GM19238 (cell line): ENCODE results near the gene NAT10.
A peak's percentile ranks its signal among the peaks of the same experiment; 100 is the strongest.
"Not testable (repeated sequence)": the region's sequence is repeated elsewhere in the genome, so short reads cannot be mapped to it uniquely, and the experiment has no call there.

Experiments used
- DNase-seq: peaks from one replicate; pipeline ENCODE4 v3.0.0; 2011; ENCODE audit warnings: low spot score; ENCODE audit not compliant: insufficient read length

NAT10 gene

DNA sequence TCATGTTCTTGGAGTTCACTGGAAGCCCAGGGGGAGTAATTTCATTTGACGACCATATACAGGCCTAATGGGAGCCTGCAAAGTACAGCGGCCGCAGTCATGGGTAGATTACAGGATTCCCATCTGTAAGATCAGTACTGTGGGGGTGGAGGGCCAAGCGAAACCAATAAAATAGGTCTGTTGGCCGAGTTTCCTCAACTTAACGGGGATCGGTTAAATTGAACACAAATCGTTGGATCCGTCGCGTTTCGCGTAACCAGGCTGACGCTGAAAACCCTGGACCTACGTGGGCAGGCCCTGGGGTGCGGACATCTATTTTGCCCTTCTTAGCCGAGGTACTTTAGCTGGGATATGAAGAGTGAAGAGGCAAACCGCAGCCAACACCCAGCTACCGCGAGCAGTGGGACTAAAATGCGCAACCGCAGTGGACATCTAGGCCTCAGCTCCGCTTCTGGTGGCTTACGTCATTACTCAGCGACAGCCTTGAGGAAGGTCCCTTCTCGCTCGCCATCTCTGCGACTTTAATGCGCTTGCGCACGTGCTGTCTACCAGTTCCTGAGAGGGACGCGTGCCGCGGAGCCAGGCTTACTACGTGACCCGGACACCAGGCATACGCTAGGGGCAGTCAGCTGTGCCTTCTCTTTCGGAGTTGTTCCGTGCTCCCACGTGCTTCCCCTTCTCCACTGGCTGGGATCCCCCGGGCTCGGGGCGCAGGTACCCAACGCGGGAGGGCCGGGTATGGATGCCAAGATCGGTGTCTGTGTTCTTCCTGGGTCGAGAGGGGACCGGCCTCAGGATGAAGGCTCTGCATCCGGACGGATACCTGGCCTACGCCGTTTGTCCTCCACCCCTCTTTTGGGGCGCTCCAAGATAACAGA, at the start of gene NAT10:
TSS of gene NAT10 (plus strand) at position 551 of the 878 bp plus-strand sequence. CDS start 2,597 bp downstream, outside the sequence.
- DNase-seq = peak; percentile 78

DNA sequence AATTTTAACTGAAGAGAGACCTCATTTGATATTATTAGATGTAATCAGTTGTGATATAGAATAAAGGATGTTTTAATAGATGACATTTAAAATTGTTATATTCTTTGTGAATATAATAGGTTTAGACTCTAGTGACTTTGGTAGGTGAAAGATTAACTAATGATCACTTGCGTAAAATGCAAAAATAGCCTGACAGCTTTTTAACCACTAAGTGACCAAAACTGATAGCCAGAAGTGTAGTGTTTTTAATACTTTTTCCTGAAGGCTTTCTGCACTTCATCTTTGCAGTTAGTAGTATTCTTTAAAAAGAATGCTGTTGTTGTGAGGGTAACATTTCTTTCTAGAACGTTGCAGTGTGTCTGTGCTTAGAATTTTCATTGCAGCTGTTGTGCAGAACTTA, 48.8 kb upstream of the NAT10 start:
- DNase-seq = no peak

DNA sequence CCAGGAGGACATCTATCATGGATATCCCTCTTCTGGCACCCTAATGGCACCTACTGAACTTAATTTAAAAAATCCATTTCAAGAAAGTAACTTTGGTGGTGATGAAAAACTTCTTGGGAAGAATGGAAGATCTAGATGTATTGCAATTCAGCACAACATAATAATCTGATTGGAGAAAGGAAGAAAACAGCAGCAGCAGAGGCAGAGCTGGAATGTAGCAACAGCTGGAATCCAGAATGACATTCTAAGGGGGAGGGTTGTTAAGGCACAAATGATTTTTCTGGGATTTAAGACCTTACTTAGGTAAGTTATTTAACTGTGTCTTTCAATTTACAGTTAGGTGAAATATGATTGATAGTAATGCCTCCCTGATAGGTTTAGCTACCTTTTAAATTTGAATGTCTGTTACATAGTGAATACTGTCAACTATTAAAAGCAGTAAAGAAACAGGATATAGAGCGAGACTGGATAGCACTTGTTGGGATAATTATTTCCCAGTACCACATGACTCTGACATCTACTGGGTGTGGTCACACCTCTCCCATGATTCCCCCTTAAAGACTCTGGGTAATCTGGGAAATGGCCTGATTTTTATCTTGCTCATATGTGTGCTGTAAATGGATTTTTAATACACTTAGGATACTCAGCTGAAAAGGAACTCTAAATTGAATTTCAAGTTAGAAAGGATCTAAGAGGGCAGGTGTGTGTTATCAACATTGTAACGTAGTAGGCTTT, 42.2 kb upstream of the NAT10 start:
- no peak for DNase-seq

DNA sequence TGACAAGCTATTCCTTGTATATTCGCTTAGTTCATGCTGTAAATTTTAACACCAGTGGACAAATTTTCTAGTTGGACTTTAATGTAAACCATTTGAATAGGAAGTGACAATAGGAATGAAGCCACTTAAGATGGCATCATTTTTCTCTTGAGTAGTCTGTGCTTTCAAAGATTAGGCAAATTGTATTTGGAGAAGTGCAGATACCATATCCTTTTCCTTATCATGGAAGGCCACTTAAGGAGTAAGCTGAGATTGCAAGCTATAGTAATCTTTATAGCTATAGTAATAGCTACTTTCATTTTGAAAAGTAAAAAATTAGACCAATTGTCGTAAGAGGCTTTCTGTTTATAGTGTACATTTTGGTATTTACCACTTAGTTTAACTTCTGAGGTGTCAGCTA, 41.1 kb upstream of the NAT10 start:
- no peak for DNase-seq

GRCh38 chr11:34065505-34066203, 39.8 kb upstream of the NAT10 start:
- no peak for DNase-seq

GRCh38 chr11:34066766-34067165, 38.7 kb upstream of the NAT10 start:
- not testable (repeated sequence) for DNase-seq

GRCh38 chr11:34067383-34068065, 37.9 kb upstream of the NAT10 start:
- no peak for DNase-seq

DNA sequence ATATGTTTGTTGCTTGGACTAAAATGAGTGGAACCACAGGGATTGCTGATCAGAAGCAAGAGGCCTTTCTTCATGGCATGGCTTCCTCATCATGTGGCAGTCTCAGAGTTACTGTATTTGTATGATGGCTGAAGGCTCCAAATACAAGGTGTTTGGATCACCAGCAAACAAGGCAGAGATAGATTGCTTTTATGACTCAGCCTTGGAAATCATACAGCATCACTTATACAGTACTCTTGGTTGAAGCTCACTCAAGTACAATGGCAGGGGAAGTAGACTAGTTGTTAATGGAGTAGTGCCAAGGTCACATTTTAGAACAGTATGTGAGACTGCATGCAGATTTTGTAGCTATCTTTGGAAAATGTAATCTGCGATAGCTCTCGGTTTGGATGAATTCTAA, 37.3 kb upstream of the NAT10 start:
- no peak for DNase-seq

- DNase-seq = not testable (repeated sequence)
These were observed 34.1 kb upstream of the NAT10 start for GRCh38 chr11:34071306-34071705.

DNA sequence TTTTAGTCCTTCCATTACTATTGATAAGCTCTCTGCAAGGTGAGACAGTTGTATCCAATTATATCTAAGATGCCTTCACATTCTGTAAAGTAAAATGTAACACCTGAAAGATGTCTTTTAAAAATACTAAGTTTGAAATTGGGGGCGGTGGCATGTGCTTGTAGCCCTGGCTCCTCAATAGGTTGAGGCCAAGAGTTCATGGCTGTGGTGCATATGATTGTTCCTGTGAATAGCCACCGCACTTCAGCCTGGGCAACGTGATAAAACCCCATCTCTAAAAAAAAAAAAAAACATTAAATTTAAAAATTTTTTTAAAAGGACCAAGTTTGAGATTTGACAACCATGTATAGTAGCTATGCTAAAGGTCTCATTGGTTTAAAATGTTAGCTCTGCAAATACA, 33.4 kb upstream of the NAT10 start:
- DNase-seq = no peak

DNA sequence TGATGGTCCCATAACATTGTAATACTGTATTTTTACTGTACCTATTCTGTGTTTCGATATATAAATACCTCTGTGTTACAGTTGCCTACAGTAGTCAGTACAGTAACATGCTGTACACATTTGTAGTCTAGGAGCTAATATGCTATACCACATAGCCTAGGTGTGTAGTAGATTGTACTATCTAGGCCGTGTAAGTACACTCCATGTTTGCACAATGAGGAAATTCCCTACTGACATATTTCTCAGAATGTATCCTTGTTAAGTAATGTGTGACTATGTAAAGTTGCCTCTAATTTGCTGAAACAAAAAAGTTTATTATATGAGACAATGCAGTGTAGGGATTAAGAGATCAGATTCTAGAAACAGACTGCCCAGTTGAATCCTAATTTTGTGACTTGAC, 32.6 kb upstream of the NAT10 start:
- DNase-seq = no peak

DNA sequence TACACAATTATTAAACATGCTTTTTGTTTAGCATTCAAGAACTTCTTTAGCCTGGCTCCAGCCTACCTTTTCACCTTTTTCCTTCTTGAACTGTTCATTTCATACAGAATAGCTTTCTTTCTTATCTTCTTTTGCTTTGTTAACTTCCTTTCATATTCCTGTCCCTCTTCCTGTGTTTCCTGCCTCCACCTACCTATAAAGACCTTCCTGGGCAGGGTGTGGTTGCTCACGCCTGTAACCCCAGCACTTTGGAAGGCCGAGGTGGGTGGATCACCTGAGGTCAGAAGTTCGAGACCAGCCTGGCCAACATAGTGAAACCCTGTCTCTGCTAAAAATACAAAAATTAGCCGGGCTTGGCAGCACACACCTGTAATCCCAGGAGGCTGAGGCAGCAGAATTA, 31.0 kb upstream of the NAT10 start:
- DNase-seq = no peak

- no peak for DNase-seq
These were observed 30.1 kb upstream of the NAT10 start for GRCh38 chr11:34075178-34075820.

GRCh38 chr11:34080609-34081008, 24.8 kb upstream of the NAT10 start:
- DNase-seq = no peak

DNA sequence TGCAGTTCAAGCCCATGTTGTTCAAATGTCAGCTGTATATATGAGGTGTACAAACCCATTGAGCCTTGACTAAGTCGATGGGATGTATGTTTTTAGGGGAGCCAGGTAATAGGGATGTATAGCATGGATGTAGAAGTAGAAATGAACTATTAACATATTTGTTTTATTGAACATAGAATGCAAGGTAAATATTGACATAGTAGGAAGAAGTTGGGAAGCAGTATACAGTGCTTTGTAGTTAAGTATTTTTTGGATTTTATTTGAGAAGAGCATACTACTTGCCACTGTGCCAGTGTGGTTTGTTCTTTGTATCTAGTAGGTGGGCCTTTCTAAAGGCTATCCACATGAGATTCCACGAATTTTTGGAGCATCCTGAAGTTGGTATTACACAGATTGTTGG, 20.8 kb upstream of the NAT10 start:
- no peak for DNase-seq

DNA sequence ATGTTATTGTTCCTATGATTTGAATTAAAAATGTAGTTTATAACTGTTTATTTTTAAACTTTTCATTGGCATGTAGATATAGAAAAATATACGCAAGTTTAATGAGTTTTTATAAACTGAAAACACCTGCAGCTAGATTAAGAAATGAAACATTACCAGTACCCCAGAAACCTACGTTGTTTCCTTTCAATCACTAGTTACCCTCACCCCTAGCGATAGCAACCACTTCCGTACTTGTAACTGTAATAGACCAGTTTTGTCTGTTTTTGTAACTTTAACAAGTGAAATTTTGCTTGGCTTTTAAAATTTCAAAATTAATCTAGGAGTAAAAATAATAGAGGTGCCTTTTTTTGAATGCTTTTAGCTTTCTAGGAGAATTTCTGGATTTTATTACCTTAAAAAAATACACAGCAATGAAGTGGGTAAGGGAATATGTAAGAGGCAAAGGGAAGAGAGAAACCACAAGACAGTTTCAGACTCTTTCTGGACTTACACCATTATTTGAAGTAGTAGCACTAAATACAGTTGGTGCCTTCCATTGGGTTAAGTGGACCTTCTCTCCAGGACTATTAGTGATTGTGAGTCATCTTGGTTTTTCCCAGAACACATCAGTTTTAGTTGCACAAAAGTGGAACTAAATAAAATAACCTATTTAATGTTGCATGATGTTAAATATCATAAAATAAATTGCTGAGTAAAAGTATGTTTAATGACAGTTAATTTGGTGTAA, 18.7 kb upstream of the NAT10 start:
- no peak for DNase-seq

GRCh38 chr11:34091825-34092224, 13.6 kb upstream of the NAT10 start:
- no peak for DNase-seq

DNA sequence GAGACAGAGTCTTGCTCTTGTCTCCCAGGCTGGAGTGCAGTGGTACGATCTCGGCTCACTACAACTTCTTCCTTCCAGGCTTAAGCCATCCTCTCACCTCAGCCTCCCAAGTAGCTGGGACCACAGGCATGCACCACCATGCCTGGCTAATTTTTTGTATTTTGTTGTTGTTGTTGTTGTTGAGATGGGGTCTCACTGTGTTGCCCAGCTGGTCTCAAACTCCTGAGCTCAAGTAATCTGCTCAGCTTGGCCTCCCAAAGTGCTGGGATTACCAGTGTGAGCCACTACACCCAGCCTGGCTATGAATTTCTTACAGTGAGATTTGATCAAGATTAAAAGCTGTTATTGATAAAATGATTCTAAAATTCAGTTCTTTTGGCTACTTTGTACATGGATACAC, 10.5 kb upstream of the NAT10 start:
- DNase-seq = not testable (repeated sequence)

- no peak for DNase-seq
These were observed 6.6 kb upstream of the NAT10 start for GRCh38 chr11:34098813-34099212.

GRCh38 chr11:34104680-34105078, 750 bp upstream of the NAT10 start:
- DNase-seq = no peak
